GM12875 (cell line): ENCODE measurements around the gene MRPS23.

Experiments
- H3K4me3 ChIP-seq: one replicate; pipeline ENCODE4 v1.5.1; 2011; ENCODE audit warnings: low read depth, low read length, control low read depth
- CTCF ChIP-seq: IDR thresholded peaks from 2 replicates; pipeline ENCODE4 v1.5.1; 2011; ENCODE audit warnings: low read depth, mild to moderate bottlenecking, control low read depth, inconsistent platforms, low read length, moderate library complexity, borderline replicate concordance; ENCODE audit not compliant: insufficient read depth

Gene MRPS23

DNA sequence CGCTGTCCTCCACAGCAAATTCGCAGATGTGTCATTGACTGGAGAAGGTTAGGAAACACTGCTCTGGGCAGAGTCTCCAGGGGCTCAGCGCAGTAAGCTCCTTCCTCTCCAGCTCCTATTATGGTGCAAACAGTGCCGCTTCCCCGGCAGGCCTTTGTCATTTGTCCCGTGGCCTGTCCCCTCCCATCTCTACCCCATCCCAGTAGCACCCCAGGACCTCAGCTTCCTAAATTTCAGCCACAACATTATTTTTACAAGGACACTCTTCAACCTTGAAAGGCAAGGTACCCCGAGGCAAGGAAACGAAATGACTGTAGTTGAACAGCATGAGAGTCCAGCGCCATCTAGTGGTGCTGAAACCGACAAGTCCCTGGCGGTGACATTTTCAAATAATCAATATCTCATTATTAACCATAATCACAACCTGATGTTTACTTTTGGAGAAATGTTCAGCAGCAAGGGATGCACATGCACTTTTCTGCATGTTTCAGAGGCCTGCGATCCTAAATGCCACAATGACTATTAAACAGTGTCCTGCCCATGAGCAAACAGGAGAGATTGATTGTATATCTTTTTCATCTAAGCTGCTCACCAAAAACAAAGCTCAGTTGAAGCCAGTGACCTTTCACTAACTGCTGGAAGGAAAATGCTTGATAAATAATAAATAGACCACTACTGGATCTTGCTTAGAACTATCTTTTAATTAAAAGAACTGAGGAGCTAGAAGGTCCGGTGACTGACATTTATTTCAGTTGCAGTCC is 16.5 kb downstream of the MRPS23 start:
- H3K4me3 ChIP-seq, result no peak overlapping the region
- peak; percentile 85 for TF ChIP-seq CTCF

- TF ChIP-seq CTCF, result no peak
- H3K4me3 ChIP-seq, result no peak overlapping the region
Measured at GRCh38 chr17:57832314-57833178, 17.3 kb downstream of the MRPS23 start.

GRCh38 chr17:57830880-57831279 is 19.0 kb downstream of the MRPS23 start:
- H3K4me3 ChIP-seq, result no peak overlapping the region
- no peak for TF ChIP-seq CTCF

DNA sequence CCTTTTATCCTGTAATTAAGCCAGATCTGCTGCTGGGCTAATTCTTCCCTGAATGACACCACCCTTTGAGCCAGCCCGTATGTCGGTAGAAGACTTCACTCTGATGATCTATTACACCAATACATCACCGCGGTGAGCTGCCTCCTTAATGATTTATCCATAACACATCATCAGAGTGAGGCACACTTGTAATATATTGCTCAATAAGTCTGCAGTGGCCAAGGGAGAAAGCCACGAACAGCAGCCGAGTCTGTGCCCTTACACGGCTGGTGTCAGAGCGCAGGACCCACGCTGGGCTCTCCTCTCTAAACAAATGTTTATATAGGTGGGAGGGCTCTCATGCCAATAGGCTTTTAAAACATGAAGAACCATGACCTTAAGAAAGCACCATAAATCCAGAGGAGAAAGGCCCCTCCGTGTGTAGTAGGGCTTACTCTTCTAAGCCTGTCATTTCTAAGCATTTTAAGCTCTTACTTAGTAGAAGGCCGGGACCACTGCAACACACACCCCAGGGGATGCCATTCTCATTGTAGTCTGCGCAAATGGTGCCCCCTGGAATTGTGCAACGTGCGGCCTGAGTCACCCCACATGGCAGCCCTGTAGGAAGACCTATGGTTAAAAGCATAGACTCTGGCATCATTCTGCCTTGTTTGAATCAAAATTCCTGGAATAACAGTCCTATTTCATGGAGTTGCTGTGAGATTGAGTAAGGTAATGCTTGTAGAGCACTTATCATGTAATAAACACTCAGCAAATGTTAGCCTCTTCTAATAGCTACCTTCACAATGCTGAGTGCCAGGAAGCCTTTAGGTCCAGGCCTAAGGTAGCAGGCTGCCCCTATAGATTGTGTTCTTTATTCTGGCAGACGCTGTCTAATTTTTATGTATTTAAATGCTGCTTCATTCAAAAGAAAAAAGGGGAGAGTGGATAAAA is 26.1 kb downstream of the MRPS23 start:
- TF ChIP-seq CTCF, result no peak
- no peak overlapping the region for H3K4me3 ChIP-seq

DNA sequence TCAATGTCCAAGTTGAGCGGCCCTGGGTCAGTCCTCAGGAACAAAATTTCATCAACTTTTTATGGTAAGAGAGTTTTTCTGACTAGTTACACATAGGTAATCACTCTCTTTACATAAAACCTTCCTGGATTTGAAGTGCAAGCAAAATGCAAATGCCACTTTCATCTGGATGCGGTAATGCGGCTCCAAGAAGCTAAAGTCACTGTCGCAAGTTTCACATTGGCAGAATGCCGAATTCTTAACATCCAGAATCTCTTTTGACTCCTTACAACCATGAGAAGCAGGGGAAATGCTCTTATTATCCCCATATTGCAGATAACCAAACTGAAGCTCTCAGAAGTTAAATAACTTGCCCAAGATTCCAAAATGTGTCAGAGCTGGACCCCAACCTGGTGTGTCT is 30.0 kb downstream of the MRPS23 start:
- no peak for TF ChIP-seq CTCF
- H3K4me3 ChIP-seq, result no peak overlapping the region

DNA sequence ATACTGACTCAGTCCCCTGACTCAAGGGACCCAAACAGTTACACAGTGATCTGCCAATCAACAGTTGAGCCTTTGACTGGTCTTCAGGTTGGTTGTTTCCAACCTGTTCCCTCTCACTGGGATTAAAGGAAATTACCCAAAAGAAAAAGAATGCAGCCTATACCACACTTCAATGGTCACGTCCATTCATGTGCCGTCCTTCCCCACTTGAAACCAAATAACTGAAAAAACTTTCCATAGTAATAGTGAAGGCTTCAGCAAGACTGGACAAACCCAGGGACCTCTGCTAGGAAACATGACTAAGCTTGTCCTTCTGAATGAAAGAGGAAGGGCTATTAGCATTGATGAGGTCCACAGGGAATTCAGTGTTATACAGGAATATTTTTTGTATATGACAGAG is 30.6 kb downstream of the MRPS23 start:
- no peak overlapping the region for H3K4me3 ChIP-seq
- TF ChIP-seq CTCF, result no peak
